Measurements from ENCODE around the gene PDE8A.

The PDE8A gene

GRCh38 chr15:85063522-85064079 lies 81.9 kb downstream of the PDE8A start:
- no peak overlapping the region for H3K27ac Mint-ChIP-seq
- peaks cover 10% of the 10 kb centered on the region for H3K36me3 Mint-ChIP-seq
- no peaks in the 10 kb centered on the region for H3K4me1 Mint-ChIP-seq
- DNase-seq, result no peak
- peaks cover 18% of the 10 kb centered on the region for H3K9me3 Mint-ChIP-seq
- H3K27me3 Mint-ChIP-seq, result no peaks in the 10 kb centered on the region
- CTCF ChIA-PET, result no interaction called here
- no peak overlapping the region for H3K4me3 Mint-ChIP-seq

- H3K4me3 Mint-ChIP-seq, result no peak overlapping the region
- DNase-seq, result no peak
- CTCF ChIA-PET, result no interaction called here
- H3K27me3 Mint-ChIP-seq, result no peaks in the 10 kb centered on the region
- peaks cover 10% of the 10 kb centered on the region for H3K36me3 Mint-ChIP-seq
- H3K9me3 Mint-ChIP-seq, result peaks cover 12% of the 10 kb centered on the region
- no peak overlapping the region for H3K27ac Mint-ChIP-seq
- H3K4me1 Mint-ChIP-seq, result no peaks in the 10 kb centered on the region
Measured at GRCh38 chr15:85064710-85065109, 83.1 kb downstream of the PDE8A start.

GRCh38 chr15:85071061-85071460 lies 89.4 kb downstream of the PDE8A start:
- CTCF ChIA-PET, result interaction anchor here (0.6 kb wide), 1 partner anchor 30 kb away, joined by 3 read pairs; no protein-coding TSS in a partner anchor
- Mint-ChIP-seq H3K4me3 (no peak overlapping the region), H3K27ac (no peak overlapping the region), H3K36me3 (peaks cover 5% of the 10 kb centered on the region), H3K4me1 (no peaks in the 10 kb centered on the region), H3K27me3 (no peaks in the 10 kb centered on the region), H3K9me3 (no peaks in the 10 kb centered on the region)
- DNase-seq, result no peak

- CTCF ChIA-PET, result interaction anchor here (0.6 to 1.2 kb wide), 2 partner anchors 31 to 97 kb away, joined by 3 read pairs; no protein-coding TSS in a partner anchor
- no peak for DNase-seq
- Mint-ChIP-seq H3K36me3 (peaks cover 5% of the 10 kb centered on the region), H3K27me3 (no peaks in the 10 kb centered on the region), H3K4me1 (no peaks in the 10 kb centered on the region), H3K27ac (no peak overlapping the region), H3K9me3 (no peaks in the 10 kb centered on the region), H3K4me3 (no peak overlapping the region)
Measured at GRCh38 chr15:85071504-85071903, 89.8 kb downstream of the PDE8A start.

GRCh38 chr15:85072917-85073316 lies 91.3 kb downstream of the PDE8A start:
- peaks cover 6% of the 10 kb centered on the region for H3K36me3 Mint-ChIP-seq
- no peaks in the 10 kb centered on the region for H3K27me3 Mint-ChIP-seq
- no peak overlapping the region for H3K27ac Mint-ChIP-seq
- no peaks in the 10 kb centered on the region for H3K9me3 Mint-ChIP-seq
- H3K4me1 Mint-ChIP-seq, result no peaks in the 10 kb centered on the region
- DNase-seq, result no peak
- H3K4me3 Mint-ChIP-seq, result no peak overlapping the region
- CTCF ChIA-PET, result interaction anchor here (1.2 to 1.4 kb wide), 2 partner anchors 11 to 96 kb away, joined by 3 read pairs; no protein-coding TSS in a partner anchor

- no peaks in the 10 kb centered on the region for H3K4me1 Mint-ChIP-seq
- no peaks in the 10 kb centered on the region for H3K27me3 Mint-ChIP-seq
- peaks cover 8% of the 10 kb centered on the region for H3K36me3 Mint-ChIP-seq
- no peak overlapping the region for H3K27ac Mint-ChIP-seq
- CTCF ChIA-PET, result interaction anchor here (1.4 kb wide), 1 partner anchor 12 kb away, joined by 3 read pairs; no protein-coding TSS in a partner anchor
- H3K4me3 Mint-ChIP-seq, result no peak overlapping the region
- H3K9me3 Mint-ChIP-seq, result no peaks in the 10 kb centered on the region
- DNase-seq, result no peak
Measured at GRCh38 chr15:85073556-85074194, 92.0 kb downstream of the PDE8A start.

- CTCF ChIA-PET, result interaction anchor here (1.9 kb wide), 1 partner anchor 42 kb away, joined by 5 read pairs; no protein-coding TSS in a partner anchor
- Mint-ChIP-seq H3K4me1 (no peaks in the 10 kb centered on the region), H3K27ac (no peak overlapping the region), H3K4me3 (no peak overlapping the region), H3K27me3 (no peaks in the 10 kb centered on the region), H3K9me3 (no peaks in the 10 kb centered on the region), H3K36me3 (peaks cover 4% of the 10 kb centered on the region)
- DNase-seq, result no peak
Measured at GRCh38 chr15:85086855-85087254, 105.2 kb downstream of the PDE8A start.

GRCh38 chr15:85088300-85088699 lies 106.6 kb downstream of the PDE8A start:
- Mint-ChIP-seq H3K27ac (no peak overlapping the region), H3K36me3 (peaks cover 4% of the 10 kb centered on the region), H3K9me3 (no peaks in the 10 kb centered on the region), H3K27me3 (no peaks in the 10 kb centered on the region), H3K4me1 (no peaks in the 10 kb centered on the region), H3K4me3 (no peak overlapping the region)
- CTCF ChIA-PET, result no interaction called here
- DNase-seq, result no peak

- Mint-ChIP-seq H3K27ac (no peak overlapping the region), H3K27me3 (no peaks in the 10 kb centered on the region), H3K4me3 (no peak overlapping the region), H3K36me3 (peaks cover 2% of the 10 kb centered on the region), H3K9me3 (no peaks in the 10 kb centered on the region), H3K4me1 (no peaks in the 10 kb centered on the region)
- CTCF ChIA-PET, result no interaction called here
- no peak for DNase-seq
Measured at GRCh38 chr15:85089929-85090597, 108.4 kb downstream of the PDE8A start.

- Mint-ChIP-seq H3K4me1 (no peaks in the 10 kb centered on the region), H3K27ac (no peak overlapping the region), H3K9me3 (no peaks in the 10 kb centered on the region), H3K36me3 (peaks cover 2% of the 10 kb centered on the region), H3K4me3 (no peak overlapping the region), H3K27me3 (no peaks in the 10 kb centered on the region)
- DNase-seq, result no peak
- CTCF ChIA-PET, result no interaction called here
Measured at GRCh38 chr15:85091990-85092389, 110.3 kb downstream of the PDE8A start.

GRCh38 chr15:85094685-85095084 lies 113.0 kb downstream of the PDE8A start:
- no peak overlapping the region for H3K27ac Mint-ChIP-seq
- no peak for DNase-seq
- H3K4me1 Mint-ChIP-seq, result no peaks in the 10 kb centered on the region
- H3K27me3 Mint-ChIP-seq, result no peaks in the 10 kb centered on the region
- H3K36me3 Mint-ChIP-seq, result peaks cover 3% of the 10 kb centered on the region
- CTCF ChIA-PET, result no interaction called here
- H3K4me3 Mint-ChIP-seq, result no peak overlapping the region
- H3K9me3 Mint-ChIP-seq, result no peaks in the 10 kb centered on the region

- CTCF ChIA-PET, result no interaction called here
- Mint-ChIP-seq H3K4me3 (no peak overlapping the region), H3K9me3 (no peaks in the 10 kb centered on the region), H3K27ac (no peak overlapping the region), H3K4me1 (no peaks in the 10 kb centered on the region), H3K36me3 (peaks cover 4% of the 10 kb centered on the region), H3K27me3 (no peaks in the 10 kb centered on the region)
- DNase-seq, result no peak
Measured at GRCh38 chr15:85095566-85095965, 113.9 kb downstream of the PDE8A start.

- Mint-ChIP-seq H3K4me1 (no peaks in the 10 kb centered on the region), H3K4me3 (no peak overlapping the region)
- DNase-seq, result no peak
Measured at GRCh38 chr15:85097250-85097649, 115.6 kb downstream of the PDE8A start.

GRCh38 chr15:85097725-85098124 lies 116.1 kb downstream of the PDE8A start:
- Mint-ChIP-seq H3K36me3 (peaks cover 4% of the 10 kb centered on the region), H3K4me1 (no peaks in the 10 kb centered on the region), H3K27ac (no peak overlapping the region), H3K9me3 (no peaks in the 10 kb centered on the region), H3K27me3 (no peaks in the 10 kb centered on the region), H3K4me3 (no peak overlapping the region)
- CTCF ChIA-PET, result no interaction called here
- DNase-seq, result no peak

More at GRCh38 chr15:85097250-85097649, 115.6 kb downstream of the PDE8A start:
- H3K9me3 Mint-ChIP-seq, result no peaks in the 10 kb centered on the region
- H3K27ac Mint-ChIP-seq, result no peak overlapping the region
- no peaks in the 10 kb centered on the region for H3K27me3 Mint-ChIP-seq
- CTCF ChIA-PET, result no interaction called here
- peaks cover 4% of the 10 kb centered on the region for H3K36me3 Mint-ChIP-seq

All from activated naive CD4-positive, alpha-beta T cell treated with anti-CD3 and anti-CD28 coated beads, Interleukin-2, amount 10 ng/mL, durations not matched to agents 7 days and 5 days (primary cell).